Renal cortex interstitium (tissue), 11 donors: Measurements from ENCODE around the gene HPS4. TPM values are rescaled to one million over a fixed set of nuclear protein-coding genes. Genes with fewer than 3 reads are reported as not detected.

ENCODE experiments used
- DNase-seq, 11 donors: peaks; one replicate each; pipeline ENCODE4 v3.0.0-alpha.2; 2013; ENCODE audit warnings: low read depth in 9 of 11, low spot score in 4 of 11; ENCODE audit errors: extremely low read depth in 1 of 11
- polyA plus RNA-seq, 3 donors: library from polyadenylated mRNA; unstranded; fragments of 120-200 nt; gene quantifications; one replicate each; pipeline ENCODE4 v1.2.1, GENCODE V29; 2013; ENCODE audit not compliant: insufficient read length in 3 of 3

HPS4 gene
- polyA plus RNA-seq, 3 donors = 31.3 to 43.0 (median 39.2) TPM

- DNase-seq = no peak
Measured at GRCh38 chr22:26508148-26508547, 24.6 kb upstream of the HPS4 start.

- DNase-seq = no peak
Measured at GRCh38 chr22:26503758-26504157, 20.2 kb upstream of the HPS4 start.

GRCh38 chr22:26502688-26503561, 19.3 kb upstream of the HPS4 start:
- DNase-seq = peak in 4 of 11 donors; percentile 12 to 32 (median 17)

GRCh38 chr22:26501996-26502395, 18.4 kb upstream of the HPS4 start:
- no peak for DNase-seq

- no peak for DNase-seq
Measured at GRCh38 chr22:26499188-26499703, 15.7 kb upstream of the HPS4 start.

GRCh38 chr22:26496456-26496855, 12.9 kb upstream of the HPS4 start:
- DNase-seq = no peak

GRCh38 chr22:26494506-26494905, 10.9 kb upstream of the HPS4 start:
- DNase-seq = no peak

GRCh38 chr22:26492220-26492619, 8.6 kb upstream of the HPS4 start:
- no peak for DNase-seq

GRCh38 chr22:26489447-26490036, 6.0 kb upstream of the HPS4 start:
- no peak for DNase-seq

GRCh38 chr22:26487996-26488395, 4.4 kb upstream of the HPS4 start:
- DNase-seq = no peak

GRCh38 chr22:26486394-26486793, 2.8 kb upstream of the HPS4 start:
- DNase-seq = no peak

GRCh38 chr22:26485806-26486390, 2.3 kb upstream of the HPS4 start:
- no peak for DNase-seq

- DNase-seq = no peak
Measured at GRCh38 chr22:26485013-26485412, 1.4 kb upstream of the HPS4 start.

GRCh38 chr22:26484360-26484706, 750 bp upstream of the HPS4 start:
- no peak for DNase-seq

- no peak for DNase-seq
Measured at GRCh38 chr22:26483043-26483438, 542 bp downstream of the HPS4 start.

- no peak for DNase-seq
Measured at GRCh38 chr22:26482161-26482560, 1.4 kb downstream of the HPS4 start.

- DNase-seq = no peak
Measured at GRCh38 chr22:26481694-26482093, 1.9 kb downstream of the HPS4 start.

- DNase-seq = no peak
Measured at GRCh38 chr22:26481112-26481693, 2.4 kb downstream of the HPS4 start.

- no peak for DNase-seq
Measured at GRCh38 chr22:26480611-26480932, 3.0 kb downstream of the HPS4 start.
